HepG2 (cell line): Measurements from ENCODE around the gene MFSD8. TPM values are rescaled to one million over a fixed set of nuclear protein-coding genes. Genes with fewer than 3 reads are reported as not detected.

Source experiments
- AFF4 ChIP-seq: sonication (generic); formaldehyde crosslinking; IDR thresholded peaks from 2 replicates; pipeline ENCODE4 v1.4.0; 2020; ENCODE audit warnings: missing genetic modification reagents
- ATF2 ChIP-seq: sonication (generic); formaldehyde crosslinking; IDR thresholded peaks from 2 replicates; pipeline ENCODE4 v1.4.0; 2020; ENCODE audit warnings: missing genetic modification reagents
- ATM ChIP-seq: fragments of 450-650 bp; IDR thresholded peaks from 2 replicates; pipeline ENCODE4 v1.7.1; 2017; ENCODE audit warnings: mild to moderate bottlenecking, borderline replicate concordance
- CHD2 ChIP-seq: IDR thresholded peaks from 2 replicates; pipeline ENCODE4 v1.6.1; 2011; ENCODE audit warnings: low read depth, low read length, improper control_type of control experiment
- ELF4 ChIP-seq: sonication (generic); formaldehyde crosslinking; IDR thresholded peaks from 2 replicates; pipeline ENCODE4 v1.5.0; 2020; ENCODE audit warnings: missing genetic modification reagents, mild to moderate bottlenecking, moderate library complexity, borderline replicate concordance
- IKZF4 ChIP-seq: sonication (generic); formaldehyde crosslinking; IDR thresholded peaks from 2 replicates; pipeline ENCODE4 v1.5.1; 2020; ENCODE audit warnings: borderline replicate concordance, mild to moderate bottlenecking, low read depth, missing genetic modification reagents; ENCODE audit errors: not compliant biosample characterization
- LCORL ChIP-seq, 2 experiments: fragments of 450-650 bp in 1 of 2; sonication (generic) in 1 of 2; formaldehyde crosslinking in 1 of 2; IDR thresholded peaks; 2 replicates each; pipeline versions ENCODE4 v1.5.0 to v1.6.1; 2017 to 2020; ENCODE audit warnings: antibody characterized with exemption in 1 of 2, missing genetic modification reagents in 1 of 2
- MEIS2 ChIP-seq: sonication (generic); formaldehyde crosslinking; IDR thresholded peaks from 2 replicates; pipeline ENCODE4 v1.9.0; 2021; ENCODE audit warnings: mild to moderate bottlenecking, missing genetic modification reagents
- MZF1 ChIP-seq: sonication (generic); formaldehyde crosslinking; IDR thresholded peaks from 2 replicates; pipeline ENCODE4 v1.8.1; 2023; ENCODE audit warnings: mild to moderate bottlenecking, missing genetic modification reagents, borderline replicate concordance
- SMAD9 ChIP-seq: sonication (generic); formaldehyde crosslinking; IDR thresholded peaks from 2 replicates; pipeline ENCODE4 v1.5.1; 2020; ENCODE audit warnings: mild to moderate bottlenecking, missing genetic modification reagents
- THYN1 ChIP-seq: sonication (generic); formaldehyde crosslinking; IDR thresholded peaks from 2 replicates; pipeline ENCODE4 v1.8.1; 2023; ENCODE audit warnings: low read depth, mild to moderate bottlenecking, moderate library complexity, missing genetic modification reagents, borderline replicate concordance
- ZBTB2 ChIP-seq: sonication (generic); formaldehyde crosslinking; IDR thresholded peaks from 2 replicates; pipeline ENCODE4 v1.8.0; 2022; ENCODE audit warnings: low read depth, missing genetic modification reagents
- ZBTB20 ChIP-seq: sonication (generic); formaldehyde crosslinking; IDR thresholded peaks from 2 replicates; pipeline ENCODE4 v1.8.1; 2023; ENCODE audit warnings: missing genetic modification reagents, low read depth, mild to moderate bottlenecking, borderline replicate concordance
- ZMYM2 ChIP-seq: sonication (generic); formaldehyde crosslinking; IDR thresholded peaks from 2 replicates; pipeline ENCODE4 v1.8.0; 2022; ENCODE audit warnings: mild to moderate bottlenecking, missing genetic modification reagents
- ZNF260 ChIP-seq: sonication (generic); formaldehyde crosslinking; IDR thresholded peaks from 2 replicates; pipeline ENCODE4 v1.4.0; 2020; ENCODE audit warnings: missing genetic modification reagents, low read depth, mild to moderate bottlenecking, borderline replicate concordance
- ZNF263 ChIP-seq: sonication (generic); formaldehyde crosslinking; IDR thresholded peaks from 2 replicates; pipeline ENCODE4 v1.4.0; 2020; ENCODE audit warnings: missing genetic modification reagents
- ZNF34 ChIP-seq: sonication (generic); formaldehyde crosslinking; IDR thresholded peaks from 2 replicates; pipeline ENCODE4 v1.4.0; 2020; ENCODE audit warnings: mild to moderate bottlenecking, missing genetic modification reagents, borderline replicate concordance
- ZNF530 ChIP-seq: sonication (generic); formaldehyde crosslinking; IDR thresholded peaks from 2 replicates; pipeline ENCODE4 v1.5.0; 2020; ENCODE audit warnings: low read depth, mild to moderate bottlenecking, missing genetic modification reagents
- polyA plus RNA-seq, 8 experiments: library from polyadenylated mRNA; depleted of rRNA in 3 of 8; stranded (reverse) in 7 of 8; unstranded in 1 of 8; fragments of >200 nt; fragmentation: Illumina TruSeq in 4 of 8; extraction: Trizol in 4 of 8; gene quantifications; 2 replicates each; pipeline versions ENCODE4 v1.2.1 to v1.2.3, GENCODE V29; 2011 to 2016; ENCODE audit warnings: low read depth in 4 of 8, missing spikeins in 1 of 8, mixed read lengths in 1 of 8; ENCODE audit not compliant: insufficient read depth in 1 of 8
- total RNA-seq, 5 experiments: library from RNA; depleted of rRNA; stranded (reverse); fragments of >200 nt; fragmentation: Illumina TruSeq; extraction: Trizol; gene quantifications; 2 replicates each; pipeline ENCODE4 v1.2.3, GENCODE V29; 2016; ENCODE audit warnings: low read depth in 1 of 5
- TF ChIP-seq, protein P1 (sequence below): sonication (generic); formaldehyde crosslinking; conservative IDR thresholded peaks from 2 replicates; pipeline ENCODE4 v1.4.0; 2020; ENCODE audit warnings: missing genetic modification reagents

The MFSD8 gene
- total and polyA plus RNA-seq, 2 of the 13 experiments (the other 11 are each of a cell fraction or from before 2014, with no cell fraction given), result 24.8 to 25.5 TPM

DNA sequence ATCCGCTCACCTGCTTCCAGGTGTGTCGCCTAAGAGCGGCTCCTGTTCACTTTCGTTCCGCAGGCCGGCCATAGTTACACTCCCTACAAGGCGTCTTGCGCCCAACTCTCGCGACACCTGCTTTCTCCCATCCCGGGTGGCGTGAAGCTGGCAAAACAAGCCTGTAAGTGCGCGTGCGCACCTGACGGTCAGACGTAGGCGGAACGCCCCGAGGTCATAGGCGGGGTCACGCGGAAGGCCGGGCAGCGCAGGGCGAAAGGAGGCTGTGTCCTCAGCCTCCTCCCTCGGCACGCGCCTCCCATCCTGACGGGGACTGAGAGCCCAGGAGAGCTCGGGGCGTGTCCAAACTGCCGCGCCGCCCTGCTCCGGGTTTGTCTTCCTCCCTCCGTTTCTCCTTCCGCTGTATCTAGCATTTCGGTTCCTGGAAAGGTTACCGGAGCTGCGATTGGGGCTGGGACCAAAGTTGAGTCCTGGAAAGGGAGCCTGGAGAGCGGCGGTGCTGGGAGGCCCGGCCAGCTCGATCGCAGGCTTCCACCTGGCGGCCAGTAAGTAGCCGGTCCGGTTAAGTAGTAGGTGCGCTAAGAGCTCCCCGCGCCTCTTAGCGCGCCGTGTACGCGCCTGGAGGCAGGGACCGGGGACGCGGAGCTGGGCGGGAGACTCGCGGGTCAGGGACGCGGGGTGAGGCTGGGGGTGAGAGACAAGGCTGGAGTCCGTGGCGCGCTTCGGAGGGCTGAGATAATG is at the start of gene MFSD8, which contains the start of gene ABHD18 (continued):
- TF ChIP-seq MEIS2 (CRISPR knock-in tag) (no peak), IKZF4 (peak; percentile 25), AFF4 (CRISPR knock-in tag) (no peak), SMAD9 (CRISPR knock-in tag) (no peak), THYN1 (CRISPR knock-in tag) (no peak), ATM (no peak), CHD2 (peak; percentile 97), ATF2 (CRISPR knock-in tag) (peak; percentile 58; the same call in 1 of the 2 replicates), ZNF260 (no peak), ZBTB20 (CRISPR knock-in tag) (0 out of 2 replicates have a peak, but pooled peaks have one; percentile 62), ELF4 (CRISPR knock-in tag) (no peak; the same call in 1 of the 2 replicates), ZBTB2 (CRISPR knock-in tag) (peak; percentile 95), ZNF263 (peak; percentile 81), ZNF530 (CRISPR knock-in tag) (no peak), MZF1 (CRISPR knock-in tag) (peak; percentile 52; the same call in 1 of the 2 replicates), ZMYM2 (no peak), ZNF34 (CRISPR knock-in tag) (peak; percentile 34; the same call in 1 of the 2 replicates), LCORL (IDR thresholded peaks at IDR 0.05) (no peak), LCORL (CRISPR knock-in tag; IDR thresholded peaks at IDR 0.05) (peak; percentile 81)
- TF ChIP-seq, protein P1, sequence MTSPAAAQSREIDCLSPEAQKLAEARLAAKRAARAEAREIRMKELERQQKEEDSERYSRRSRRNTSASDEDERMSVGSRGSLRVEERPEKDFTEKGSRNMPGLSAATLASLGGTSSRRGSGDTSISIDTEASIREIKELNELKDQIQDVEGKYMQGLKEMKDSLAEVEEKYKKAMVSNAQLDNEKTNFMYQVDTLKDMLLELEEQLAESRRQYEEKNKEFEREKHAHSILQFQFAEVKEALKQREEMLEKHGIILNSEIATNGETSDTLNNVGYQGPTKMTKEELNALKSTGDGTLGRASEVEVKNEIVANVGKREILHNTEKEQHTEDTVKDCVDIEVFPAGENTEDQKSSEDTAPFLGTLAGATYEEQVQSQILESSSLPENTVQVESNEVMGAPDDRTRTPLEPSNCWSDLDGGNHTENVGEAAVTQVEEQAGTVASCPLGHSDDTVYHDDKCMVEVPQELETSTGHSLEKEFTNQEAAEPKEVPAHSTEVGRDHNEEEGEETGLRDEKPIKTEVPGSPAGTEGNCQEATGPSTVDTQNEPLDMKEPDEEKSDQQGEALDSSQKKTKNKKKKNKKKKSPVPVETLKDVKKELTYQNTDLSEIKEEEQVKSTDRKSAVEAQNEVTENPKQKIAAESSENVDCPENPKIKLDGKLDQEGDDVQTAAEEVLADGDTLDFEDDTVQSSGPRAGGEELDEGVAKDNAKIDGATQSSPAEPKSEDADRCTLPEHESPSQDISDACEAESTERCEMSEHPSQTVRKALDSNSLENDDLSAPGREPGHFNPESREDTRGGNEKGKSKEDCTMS (CRISPR knock-in tag), result no peak
